ENCODE data around the gene ADRM1.

DNA sequence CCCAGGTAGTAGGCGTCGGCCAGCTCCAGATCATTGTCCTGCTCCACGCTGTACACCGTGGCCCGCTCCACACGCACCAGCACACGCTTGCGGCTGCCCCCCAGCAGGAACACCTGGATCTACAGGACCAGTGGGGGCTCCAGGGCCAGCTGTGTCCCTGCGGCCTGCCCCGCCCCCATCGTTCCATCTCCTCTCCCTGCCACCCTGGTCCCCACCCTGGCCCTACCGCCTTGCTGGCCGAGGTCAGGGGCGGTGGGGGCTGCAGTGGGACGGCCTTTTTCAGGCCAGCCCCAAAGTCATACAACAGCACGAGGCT lies 9.8 kb downstream of the ADRM1 start:
- TF ChIP-seq EZH2phosphoT487 (IDR thresholded peaks at IDR 0.05; ENCODE audit: borderline replicate concordance, low read depth, low read length), result no peak
- TF ChIP-seq, protein P1, sequence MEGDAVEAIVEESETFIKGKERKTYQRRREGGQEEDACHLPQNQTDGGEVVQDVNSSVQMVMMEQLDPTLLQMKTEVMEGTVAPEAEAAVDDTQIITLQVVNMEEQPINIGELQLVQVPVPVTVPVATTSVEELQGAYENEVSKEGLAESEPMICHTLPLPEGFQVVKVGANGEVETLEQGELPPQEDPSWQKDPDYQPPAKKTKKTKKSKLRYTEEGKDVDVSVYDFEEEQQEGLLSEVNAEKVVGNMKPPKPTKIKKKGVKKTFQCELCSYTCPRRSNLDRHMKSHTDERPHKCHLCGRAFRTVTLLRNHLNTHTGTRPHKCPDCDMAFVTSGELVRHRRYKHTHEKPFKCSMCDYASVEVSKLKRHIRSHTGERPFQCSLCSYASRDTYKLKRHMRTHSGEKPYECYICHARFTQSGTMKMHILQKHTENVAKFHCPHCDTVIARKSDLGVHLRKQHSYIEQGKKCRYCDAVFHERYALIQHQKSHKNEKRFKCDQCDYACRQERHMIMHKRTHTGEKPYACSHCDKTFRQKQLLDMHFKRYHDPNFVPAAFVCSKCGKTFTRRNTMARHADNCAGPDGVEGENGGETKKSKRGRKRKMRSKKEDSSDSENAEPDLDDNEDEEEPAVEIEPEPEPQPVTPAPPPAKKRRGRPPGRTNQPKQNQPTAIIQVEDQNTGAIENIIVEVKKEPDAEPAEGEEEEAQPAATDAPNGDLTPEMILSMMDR (conservative IDR thresholded peaks at IDR 0.05; ENCODE audit: low read length), result no peak

All from OCI-LY7 (cell line).